ENCODE data around the gene CDK6. TPM values are rescaled to one million over a fixed set of nuclear protein-coding genes. Genes with fewer than 3 reads are reported as not detected.

CDK6 gene
- total RNA-seq, 4 donors from 2014 or later: 12.9 to 32.7 (median 21.6) TPM

- DNase-seq: no peak
- no peak for TF ChIP-seq EP300 (IDR thresholded peaks at IDR 0.05; ENCODE audit: low read depth)
- TF ChIP-seq, protein P1, sequence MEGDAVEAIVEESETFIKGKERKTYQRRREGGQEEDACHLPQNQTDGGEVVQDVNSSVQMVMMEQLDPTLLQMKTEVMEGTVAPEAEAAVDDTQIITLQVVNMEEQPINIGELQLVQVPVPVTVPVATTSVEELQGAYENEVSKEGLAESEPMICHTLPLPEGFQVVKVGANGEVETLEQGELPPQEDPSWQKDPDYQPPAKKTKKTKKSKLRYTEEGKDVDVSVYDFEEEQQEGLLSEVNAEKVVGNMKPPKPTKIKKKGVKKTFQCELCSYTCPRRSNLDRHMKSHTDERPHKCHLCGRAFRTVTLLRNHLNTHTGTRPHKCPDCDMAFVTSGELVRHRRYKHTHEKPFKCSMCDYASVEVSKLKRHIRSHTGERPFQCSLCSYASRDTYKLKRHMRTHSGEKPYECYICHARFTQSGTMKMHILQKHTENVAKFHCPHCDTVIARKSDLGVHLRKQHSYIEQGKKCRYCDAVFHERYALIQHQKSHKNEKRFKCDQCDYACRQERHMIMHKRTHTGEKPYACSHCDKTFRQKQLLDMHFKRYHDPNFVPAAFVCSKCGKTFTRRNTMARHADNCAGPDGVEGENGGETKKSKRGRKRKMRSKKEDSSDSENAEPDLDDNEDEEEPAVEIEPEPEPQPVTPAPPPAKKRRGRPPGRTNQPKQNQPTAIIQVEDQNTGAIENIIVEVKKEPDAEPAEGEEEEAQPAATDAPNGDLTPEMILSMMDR (IDR thresholded peaks at IDR 0.05): no peak
- Histone ChIP-seq H3K27me3 (no peaks in the 10 kb centered on the region), H3K27ac (no peak overlapping the region), H3K36me3 (no peaks in the 10 kb centered on the region), H3K4me3 (no peak overlapping the region), H3K9me3 (no peaks in the 10 kb centered on the region), H3K4me1 (peaks cover 5 to 60% (median 13%) of the 10 kb centered on the region in 4 donors)
- intact Hi-C loops (cut with DNase I; ENCODE audit: low total_unique reads) (no loop called here), in situ Hi-C loops (cut with MboI; ENCODE audit: low pct_ligation_motif_present in 1 of 4, low pct_unique_long_range_greater_than_20kb in 1 of 4, low sequenced_read_pairs in 3 of 4) (no loop called here)
- WGBS, 2 donors (ENCODE audit: low coverage in 1 of 2): 33 to 47% methylated on average over 2 of the region's 2 CpGs
Measured at GRCh38 chr7:92824450-92824849, 11.9 kb downstream of the CDK6 start.

DNA sequence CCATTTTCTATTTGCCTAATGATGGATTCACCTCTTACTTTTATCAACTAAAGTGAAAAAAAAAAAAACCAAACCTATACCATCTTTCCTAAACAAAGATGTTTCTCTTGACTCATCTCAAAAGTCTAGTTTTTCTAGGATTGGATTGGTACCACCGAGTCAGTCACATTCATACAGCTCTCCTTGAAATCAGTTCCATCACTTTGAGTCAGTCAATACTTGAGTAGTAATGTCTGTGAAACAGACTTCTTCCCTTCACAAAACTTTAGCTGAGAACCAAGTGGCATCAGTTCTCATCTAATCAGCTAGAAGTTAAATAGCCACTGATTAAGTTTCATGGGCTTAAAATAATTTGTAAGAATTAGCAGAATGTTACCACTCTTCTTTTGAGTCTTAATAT lies 13.3 kb downstream of the CDK6 start:
- no peak for DNase-seq
- intact Hi-C loops (cut with DNase I; ENCODE audit: low total_unique reads) (no loop called here), in situ Hi-C loops (cut with MboI; ENCODE audit: low pct_ligation_motif_present in 1 of 4, low pct_unique_long_range_greater_than_20kb in 1 of 4, low sequenced_read_pairs in 3 of 4) (no loop called here)
- no peaks in the 10 kb centered on the region for H3K9me3 ChIP-seq
- no peaks in the 10 kb centered on the region for H3K27me3 ChIP-seq
- peaks cover 3 to 47% (median 11%) of the 10 kb centered on the region in 4 donors for H3K4me1 ChIP-seq
- H3K36me3 ChIP-seq: no peaks in the 10 kb centered on the region
- H3K27ac ChIP-seq: no peak overlapping the region
- H3K4me3 ChIP-seq: no peak overlapping the region
- TF ChIP-seq, protein P1 (IDR thresholded peaks at IDR 0.05): no peak
- no peak for TF ChIP-seq POLR2A (IDR thresholded peaks at IDR 0.05)
- TF ChIP-seq POLR2AphosphoS5 (IDR thresholded peaks at IDR 0.05): no peak
- no peak for TF ChIP-seq EP300 (IDR thresholded peaks at IDR 0.05; ENCODE audit: low read depth)
- WGBS, 2 donors (ENCODE audit: low coverage in 1 of 2): 75 to 76% methylated on average over 1 of the region's 1 CpG

GRCh38 chr7:92820191-92820590 lies 16.2 kb downstream of the CDK6 start:
- H3K36me3 ChIP-seq: peaks cover 0 to 8% (median 0%) of the 10 kb centered on the region in 4 donors
- no peak for DNase-seq
- peaks cover 0 to 5% of the 10 kb centered on the region in 2 donors for H3K9me3 ChIP-seq
- H3K27me3 ChIP-seq: no peaks in the 10 kb centered on the region
- intact Hi-C loops (cut with DNase I; ENCODE audit: low total_unique reads): no loop called here
- peaks cover 3 to 21% (median 7%) of the 10 kb centered on the region in 4 donors for H3K4me1 ChIP-seq
- no peak overlapping the region for H3K4me3 ChIP-seq
- 81 to 86% methylated on average over 3 of the region's 3 CpGs for WGBS, 2 donors (ENCODE audit: low coverage in 1 of 2)
- in situ Hi-C loops (cut with MboI; ENCODE audit: low pct_ligation_motif_present in 1 of 4, low pct_unique_long_range_greater_than_20kb in 1 of 4, low sequenced_read_pairs in 3 of 4): no loop called here
- H3K27ac ChIP-seq: no peak overlapping the region
- TF ChIP-seq POLR2AphosphoS5 (IDR thresholded peaks at IDR 0.05) (no peak), POLR2A (IDR thresholded peaks at IDR 0.05) (no peak), EP300 (IDR thresholded peaks at IDR 0.05; ENCODE audit: low read depth) (no peak)
- TF ChIP-seq, protein P1 (IDR thresholded peaks at IDR 0.05): no peak

DNA sequence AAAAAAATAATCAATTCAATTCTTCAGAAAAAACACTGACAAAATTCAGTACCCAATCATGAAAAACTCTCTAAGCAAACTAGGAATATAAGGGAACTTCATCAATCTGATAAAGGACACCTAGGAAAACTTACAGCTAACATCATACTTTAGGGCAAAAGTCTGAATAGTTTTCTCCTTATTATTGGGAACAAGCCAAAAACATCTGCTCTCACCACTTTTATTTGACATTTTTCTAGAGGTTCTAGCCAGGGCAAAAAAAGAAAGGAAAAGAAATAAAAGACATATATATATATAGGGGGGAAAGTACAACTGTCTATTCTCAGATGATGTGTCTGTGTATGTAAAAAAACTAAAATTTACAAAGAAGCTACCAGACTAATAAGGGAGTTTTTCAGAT lies 19.0 kb downstream of the CDK6 start:
- in situ Hi-C loops (cut with MboI; ENCODE audit: low pct_ligation_motif_present in 1 of 4, low pct_unique_long_range_greater_than_20kb in 1 of 4, low sequenced_read_pairs in 3 of 4) (no loop called here), intact Hi-C loops (cut with DNase I; ENCODE audit: low total_unique reads) (no loop called here)
- Histone ChIP-seq H3K36me3 (peaks cover 0 to 8% (median 0%) of the 10 kb centered on the region in 4 donors), H3K27ac (no peak overlapping the region), H3K9me3 (peaks cover 0 to 5% of the 10 kb centered on the region in 2 donors), H3K27me3 (no peaks in the 10 kb centered on the region), H3K4me3 (no peak overlapping the region), H3K4me1 (peaks cover 0 to 20% (median 2%) of the 10 kb centered on the region in 4 donors)
- DNase-seq: no peak
- TF ChIP-seq EP300 (IDR thresholded peaks at IDR 0.05; ENCODE audit: low read depth) (no peak), POLR2AphosphoS5 (IDR thresholded peaks at IDR 0.05) (no peak), POLR2A (IDR thresholded peaks at IDR 0.05) (no peak)
- TF ChIP-seq, protein P1 (IDR thresholded peaks at IDR 0.05): no peak

Data from transverse colon (tissue), 4 donors.